Esophagus muscularis mucosa (tissue), 4 donors: Measurements from ENCODE around the gene ZNF217. TPM values are rescaled to one million over a fixed set of nuclear protein-coding genes. Genes with fewer than 3 reads are reported as not detected.
A peak's percentile ranks its signal among the peaks of the same experiment; 100 is the strongest.
"Not testable (repeated sequence)": the region's sequence is repeated elsewhere in the genome, so short reads cannot be mapped to it uniquely, and the experiment has no call there.

Experiments
- DNase-seq: peaks from one replicate; pipeline ENCODE4 v3.0.0-alpha.2; 2017; ENCODE audit errors: extremely low spot score
- H3K27ac ChIP-seq, 4 donors: fragments of 200-600 bp; sonication (generic); replicated peaks in 1 of 4; 1 replicate in 3 of 4; 2 replicates in 1 of 4; pipeline ENCODE4 v1.5.1; 2016 to 2019; ENCODE audit warnings: mild to moderate bottlenecking in 1 of 4
- H3K27me3 ChIP-seq, 4 donors: fragments of 200-600 bp; sonication (generic); one replicate each; pipeline versions ENCODE4 v1.5.1 to v1.6.0; 2016 to 2019
- H3K36me3 ChIP-seq, 4 donors: fragments of 200-600 bp; sonication (generic); one replicate each; pipeline ENCODE4 v1.5.1; 2016 to 2019
- H3K4me1 ChIP-seq, 4 donors: fragments of 200-600 bp; sonication (generic); one replicate each; pipeline ENCODE4 v1.5.1; 2016 to 2019
- H3K4me3 ChIP-seq, 4 donors: fragments of 200-600 bp; sonication (generic); 1 replicate in 2 of 4; 2 replicates in 2 of 4; pipeline ENCODE4 v1.5.1; 2016 to 2019; ENCODE audit warnings: mild to moderate bottlenecking in 4 of 4, moderate library complexity in 1 of 4
- H3K9me3 ChIP-seq, 4 donors: fragments of 200-600 bp; sonication (generic); 1 replicate in 3 of 4; 2 replicates in 1 of 4; pipeline ENCODE4 v1.5.1; 2016 to 2019
- CTCF ChIP-seq, 3 experiments: fragments of 200-600 bp in 2 of 3; fragments of 450-650 bp in 1 of 3; sonication (generic) in 2 of 3; IDR thresholded peaks; one replicate each; pipeline ENCODE4 v1.5.1; 2017 to 2019; ENCODE audit warnings: antibody characterized with exemption in 3 of 3, mild to moderate bottlenecking in 2 of 3, moderate library complexity in 1 of 3
- EP300 ChIP-seq: sonication (generic); formaldehyde crosslinking; IDR thresholded peaks from one replicate; pipeline ENCODE4 v1.6.1; 2017; ENCODE audit warnings: antibody characterized with exemption
- POLR2A ChIP-seq: fragments of 450-650 bp; IDR thresholded peaks from one replicate; pipeline ENCODE4 v1.6.1; 2017; ENCODE audit warnings: antibody characterized with exemption, moderate library complexity, mild to moderate bottlenecking, low read depth
- POLR2AphosphoS5 ChIP-seq, 2 donors: sonication (generic); formaldehyde crosslinking; IDR thresholded peaks; one replicate each; pipeline ENCODE4 v1.6.1; 2017; ENCODE audit warnings: antibody characterized with exemption in 2 of 2
- WGBS: methylation state at CpG from one replicate; pipeline ENCODE4 v1.1.5; 2018; 5-methylcytosine and 5-hydroxymethylcytosine counted together
- intact Hi-C: fragments of 100-400 bp; cut with DNase I; formaldehyde crosslinking; loops from one replicate; pipeline ENCODE4 v1.15.1; 2023
- total RNA-seq, 4 donors: library from RNA; depleted of rRNA; stranded (reverse); fragments of >200 nt; gene quantifications; one replicate each; pipeline versions ENCODE4 v1.1.0 to v1.2.1, GENCODE V29; 2016

Gene ZNF217
- total RNA-seq, 4 donors from 2014 or later, result 15.4 to 27.3 (median 18.6) TPM

GRCh38 chr20:53567379-53567917 is 26.2 kb downstream of the ZNF217 start:
- Histone ChIP-seq H3K36me3 (peaks cover 13 to 78% (median 62%) of the 10 kb centered on the region in 4 donors), H3K27ac (no peak overlapping the region), H3K4me3 (no peak overlapping the region), H3K4me1 (peaks cover 0 to 5% (median under 1%) of the 10 kb centered on the region in 4 donors), H3K9me3 (no peaks in the 10 kb centered on the region), H3K27me3 (no peaks in the 10 kb centered on the region)
- intact Hi-C loops, result no loop called here
- no peak for DNase-seq
- TF ChIP-seq POLR2A, result no peak
- 91% methylated on average over 3 of the region's 3 CpGs for WGBS

- H3K9me3 ChIP-seq, intact Hi-C loops, H3K4me1 ChIP-seq, H3K4me3 ChIP-seq, H3K27me3 ChIP-seq, H3K27ac ChIP-seq: not testable (repeated sequence)
- H3K36me3 ChIP-seq, result peaks cover 13 to 72% (median 56%) of the 10 kb centered on the region in 4 donors
- 92% methylated on average over 9 of the region's 9 CpGs for WGBS
- DNase-seq, result peak; percentile 31
Measured at GRCh38 chr20:53566623-53567022, 27.0 kb downstream of the ZNF217 start.

- TF ChIP-seq EP300, result no peak
- TF ChIP-seq POLR2AphosphoS5 (IDR thresholded peaks at IDR 0.05), result no peak
- TF ChIP-seq CTCF (IDR thresholded peaks at IDR 0.05), result no peak
- no peak for TF ChIP-seq POLR2A
- WGBS, result 96% methylated on average over 11 of the region's 11 CpGs
- Histone ChIP-seq H3K27ac (no peak overlapping the region), H3K4me1 (no peaks in the 10 kb centered on the region), H3K36me3 (peaks cover 6 to 59% (median 43%) of the 10 kb centered on the region in 4 donors), H3K9me3 (no peaks in the 10 kb centered on the region), H3K27me3 (no peaks in the 10 kb centered on the region), H3K4me3 (no peak overlapping the region)
- DNase-seq, result peak; percentile 7
- intact Hi-C loops, result no loop called here
Measured at GRCh38 chr20:53565254-53565653, 28.4 kb downstream of the ZNF217 start.

GRCh38 chr20:53562104-53562764 is 31.4 kb downstream of the ZNF217 start:
- H3K27me3 ChIP-seq, H3K4me3 ChIP-seq, H3K4me1 ChIP-seq, DNase-seq, intact Hi-C loops, H3K9me3 ChIP-seq, H3K27ac ChIP-seq: not testable (repeated sequence)
- H3K36me3 ChIP-seq, result peaks cover 0 to 29% (median 21%) of the 10 kb centered on the region in 4 donors
- 98% methylated on average over 9 of the region's 9 CpGs for WGBS

- Histone ChIP-seq H3K27me3 (no peaks in the 10 kb centered on the region), H3K27ac (no peak overlapping the region), H3K36me3 (peaks cover 0 to 25% (median 17%) of the 10 kb centered on the region in 4 donors), H3K4me3 (no peak overlapping the region), H3K4me1 (no peaks in the 10 kb centered on the region), H3K9me3 (no peaks in the 10 kb centered on the region)
- intact Hi-C loops, result no loop called here
- WGBS, result 83% methylated on average over 5 of the region's 5 CpGs
- DNase-seq, result no peak
- TF ChIP-seq POLR2A (no peak), EP300 (no peak)
Measured at GRCh38 chr20:53561505-53561904, 32.1 kb downstream of the ZNF217 start.

- Histone ChIP-seq H3K27ac (no peak overlapping the region), H3K4me1 (no peaks in the 10 kb centered on the region), H3K27me3 (no peaks in the 10 kb centered on the region), H3K4me3 (no peak overlapping the region), H3K9me3 (no peaks in the 10 kb centered on the region), H3K36me3 (peaks cover 0 to 8% (median 4%) of the 10 kb centered on the region in 4 donors)
- intact Hi-C loops, result no loop called here
- WGBS, result 80% methylated on average over 7 of the region's 7 CpGs
- TF ChIP-seq POLR2A, result no peak
- no peak for DNase-seq
Measured at GRCh38 chr20:53559816-53560215, 33.8 kb downstream of the ZNF217 start.

GRCh38 chr20:53557130-53557529 is 36.5 kb downstream of the ZNF217 start:
- H3K27me3 ChIP-seq, result no peaks in the 10 kb centered on the region
- intact Hi-C loops, result no loop called here
- 92% methylated on average over 7 of the region's 7 CpGs for WGBS
- H3K36me3 ChIP-seq, result no peaks in the 10 kb centered on the region
- no peak for DNase-seq
- no peaks in the 10 kb centered on the region for H3K4me1 ChIP-seq
- TF ChIP-seq POLR2A (no peak), EP300 (no peak), CTCF (IDR thresholded peaks at IDR 0.05) (no peak), POLR2AphosphoS5 (IDR thresholded peaks at IDR 0.05) (no peak)
- no peak overlapping the region for H3K27ac ChIP-seq
- no peaks in the 10 kb centered on the region for H3K9me3 ChIP-seq
- H3K4me3 ChIP-seq, result no peak overlapping the region
